Effector memory CD8-positive, alpha-beta T cell (primary cell): ENCODE data around the gene PRLH.

ENCODE experiments used
- ATAC-seq: fragments of 150-1000 bp; cut with Tn5 transposase; replicated peaks from 2 replicates; pipeline ENCODE4 v1.10.0; 2021; ENCODE audit warnings: mild to moderate bottlenecking, moderate library complexity
- DNase-seq, 3 experiments: peaks; one replicate each; pipeline ENCODE4 v3.0.0; 2021
- H3K27ac Mint-ChIP-seq, 2 donors: one replicate each; pipeline ENCODE4 v1.8.0; 2022; ENCODE audit warnings: mild to moderate bottlenecking in 2 of 2, mixed read lengths in 2 of 2, moderate library complexity in 2 of 2
- H3K27me3 Mint-ChIP-seq, 2 donors: one replicate each; pipeline ENCODE4 v1.8.0; 2022; ENCODE audit warnings: mixed read lengths in 2 of 2
- H3K36me3 Mint-ChIP-seq: one replicate; pipeline ENCODE4 v1.8.0; 2022; ENCODE audit warnings: mild to moderate bottlenecking, moderate library complexity, mixed read lengths; ENCODE audit not compliant: insufficient read depth
- H3K4me1 Mint-ChIP-seq, 2 donors: one replicate each; pipeline ENCODE4 v1.8.0; 2022; ENCODE audit warnings: low read depth in 2 of 2, mixed read lengths in 2 of 2
- H3K4me3 Mint-ChIP-seq, 2 donors: one replicate each; pipeline ENCODE4 v1.8.0; 2022; ENCODE audit warnings: mild to moderate bottlenecking in 2 of 2, mixed read lengths in 2 of 2, moderate library complexity in 2 of 2
- H3K9me3 Mint-ChIP-seq, 2 donors: one replicate each; pipeline ENCODE4 v1.8.0; 2022; ENCODE audit warnings: mixed read lengths in 2 of 2

The PRLH gene

DNA sequence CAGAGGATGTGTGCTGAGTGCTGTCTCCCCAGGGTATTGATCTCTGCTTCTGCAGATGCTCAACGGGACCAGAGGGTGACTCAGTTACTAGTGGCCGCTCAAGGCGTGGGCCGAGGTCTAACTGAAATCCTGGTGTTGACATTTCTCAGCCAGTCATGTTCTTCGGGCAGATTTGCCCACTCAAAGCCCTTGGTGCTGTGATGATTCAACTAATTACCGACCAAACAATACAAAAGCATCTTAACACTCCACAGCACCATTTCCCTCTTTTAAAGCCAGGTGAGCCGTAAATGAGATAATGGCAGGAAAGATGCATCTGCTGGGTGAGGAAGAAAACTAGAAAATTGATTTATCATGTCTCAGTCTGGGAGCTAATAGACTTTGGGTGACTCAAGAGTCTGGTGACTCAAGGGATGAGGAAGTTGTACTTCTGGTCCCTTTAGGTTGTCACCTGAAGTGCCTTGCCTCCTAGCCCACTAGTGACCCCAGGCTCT, 32.7 kb upstream of the PRLH start:
- Mint-ChIP-seq H3K9me3 (no peaks in the 10 kb centered on the region), H3K36me3 (no peaks in the 10 kb centered on the region), H3K27ac (no peak overlapping the region), H3K4me1 (no peaks in the 10 kb centered on the region), H3K27me3 (peaks cover 27 to 46% of the 10 kb centered on the region in 2 donors), H3K4me3 (no peak overlapping the region)
- DNase-seq (no peak), ATAC-seq (no peak)

- H3K27me3 Mint-ChIP-seq = peaks cover 34 to 53% of the 10 kb centered on the region in 2 donors
- H3K9me3 Mint-ChIP-seq = no peaks in the 10 kb centered on the region
- no peak overlapping the region for H3K27ac Mint-ChIP-seq
- H3K4me3 Mint-ChIP-seq = no peak overlapping the region
- no peak for DNase-seq
- H3K4me1 Mint-ChIP-seq = no peaks in the 10 kb centered on the region
- no peak for ATAC-seq
- H3K36me3 Mint-ChIP-seq = no peaks in the 10 kb centered on the region
Observed at GRCh38 chr2:237534380-237534779, 32.0 kb upstream of the PRLH start.

DNA sequence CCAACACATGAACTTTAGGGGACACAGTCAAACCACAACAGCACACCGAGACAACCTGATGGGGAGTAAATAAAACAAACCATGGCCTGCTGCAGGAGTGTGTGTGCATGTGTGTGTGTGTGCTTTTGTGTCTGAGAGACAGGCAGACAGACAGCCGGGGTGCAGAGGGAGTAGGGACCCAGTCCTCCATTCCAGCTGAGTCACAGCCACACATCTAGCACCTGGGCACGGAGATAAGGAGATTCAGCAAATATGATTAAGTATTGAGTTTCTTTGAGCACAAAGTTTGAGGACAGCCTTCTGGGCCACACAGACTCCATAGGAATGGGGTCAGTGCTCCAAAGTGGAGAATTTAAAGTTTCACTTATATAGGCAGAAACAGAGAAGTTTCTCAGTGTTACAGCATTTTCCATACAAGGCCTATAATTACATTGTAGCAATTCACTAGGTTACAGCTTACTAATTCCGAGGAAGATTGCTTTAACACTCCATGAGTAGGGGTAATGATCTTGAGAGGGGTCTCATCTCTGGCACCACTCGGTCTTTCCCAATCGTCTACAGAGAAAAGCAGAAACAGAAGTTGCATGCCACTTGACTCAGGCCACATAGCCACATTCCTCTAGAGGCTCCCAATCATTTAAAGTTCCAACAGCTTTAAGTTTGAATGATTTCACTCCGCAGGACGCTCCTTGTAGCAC, 30.8 kb upstream of the PRLH start:
- Mint-ChIP-seq H3K4me3 (no peak overlapping the region), H3K4me1 (no peaks in the 10 kb centered on the region), H3K9me3 (no peaks in the 10 kb centered on the region), H3K36me3 (no peaks in the 10 kb centered on the region), H3K27me3 (peaks cover 39 to 65% of the 10 kb centered on the region in 2 donors), H3K27ac (no peak overlapping the region)
- no peak for ATAC-seq
- DNase-seq = no peak

- DNase-seq = no peak
- H3K4me1 Mint-ChIP-seq = no peaks in the 10 kb centered on the region
- no peaks in the 10 kb centered on the region for H3K36me3 Mint-ChIP-seq
- no peaks in the 10 kb centered on the region for H3K9me3 Mint-ChIP-seq
- no peak overlapping the region for H3K27ac Mint-ChIP-seq
- peaks cover 39 to 70% of the 10 kb centered on the region in 2 donors for H3K27me3 Mint-ChIP-seq
- ATAC-seq = no peak
- H3K4me3 Mint-ChIP-seq = no peak overlapping the region
Observed at GRCh38 chr2:237536083-237536415, 30.3 kb upstream of the PRLH start.

DNA sequence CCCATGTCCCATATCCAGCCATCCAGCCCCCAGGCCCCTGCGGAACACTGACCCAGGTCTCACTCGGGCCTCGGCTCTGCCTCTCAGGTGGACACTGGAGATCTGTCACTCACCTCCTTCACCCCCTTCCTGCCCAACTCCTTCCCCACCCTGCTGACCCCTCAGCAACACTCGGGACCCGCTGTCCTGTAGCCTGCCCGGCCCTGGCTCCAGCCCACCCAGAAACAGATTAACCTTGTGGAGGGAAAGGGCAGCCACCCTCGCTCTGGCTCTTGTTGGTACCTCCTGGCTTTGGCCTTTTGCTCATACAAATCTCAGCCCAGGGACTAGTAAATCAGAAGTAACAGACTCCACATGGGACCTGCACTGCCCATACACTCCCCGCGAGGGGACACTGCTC, 29.8 kb upstream of the PRLH start:
- no peak overlapping the region for H3K4me3 Mint-ChIP-seq
- no peaks in the 10 kb centered on the region for H3K9me3 Mint-ChIP-seq
- H3K27ac Mint-ChIP-seq = no peak overlapping the region
- ATAC-seq (no peak), DNase-seq (no peak)
- H3K36me3 Mint-ChIP-seq = no peaks in the 10 kb centered on the region
- H3K27me3 Mint-ChIP-seq = peaks cover 44 to 75% of the 10 kb centered on the region in 2 donors
- no peaks in the 10 kb centered on the region for H3K4me1 Mint-ChIP-seq

DNA sequence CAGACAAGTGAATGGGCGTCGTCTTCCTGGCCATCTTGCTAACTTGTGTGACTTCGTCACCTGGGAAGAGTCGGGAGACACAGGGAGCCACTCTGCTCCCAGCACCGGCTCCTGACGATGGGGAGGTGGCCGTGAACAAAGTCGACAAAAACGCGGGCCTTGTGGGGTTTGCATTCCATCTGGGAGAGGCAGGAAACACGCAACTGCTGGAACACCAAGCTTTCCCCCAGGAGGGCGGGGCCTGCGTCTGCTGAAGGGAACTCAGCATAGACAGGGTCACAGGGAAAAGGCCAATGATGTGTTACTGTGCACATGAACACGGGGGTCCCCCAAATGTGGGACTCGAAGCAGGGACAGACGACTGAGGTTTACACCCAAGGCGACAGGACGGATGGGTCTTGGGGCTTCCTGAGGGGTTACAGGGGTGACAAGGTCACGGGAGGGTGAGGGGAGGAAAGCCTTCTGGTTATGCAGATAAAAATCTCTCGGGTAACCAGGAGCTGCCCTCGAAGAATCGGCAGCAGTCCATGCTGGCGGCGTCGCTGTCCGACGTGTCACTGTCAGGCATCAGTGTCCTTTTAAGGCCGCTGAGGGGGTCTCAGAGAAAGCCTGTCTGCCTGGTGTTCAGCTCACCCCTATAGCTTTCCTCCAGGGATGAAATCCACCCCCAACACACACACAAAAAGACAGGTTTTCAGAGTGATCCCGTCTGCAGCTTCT, 28.2 kb upstream of the PRLH start:
- Mint-ChIP-seq H3K36me3 (no peaks in the 10 kb centered on the region), H3K27me3 (peaks cover 47 to 82% of the 10 kb centered on the region in 2 donors), H3K4me3 (no peak overlapping the region), H3K27ac (no peak overlapping the region), H3K9me3 (no peaks in the 10 kb centered on the region), H3K4me1 (no peaks in the 10 kb centered on the region)
- no peak for ATAC-seq
- no peak for DNase-seq

GRCh38 chr2:237538901-237539300, 27.5 kb upstream of the PRLH start:
- H3K4me3 Mint-ChIP-seq = no peak overlapping the region
- peaks cover 47 to 82% of the 10 kb centered on the region in 2 donors for H3K27me3 Mint-ChIP-seq
- no peaks in the 10 kb centered on the region for H3K4me1 Mint-ChIP-seq
- no peak for DNase-seq
- H3K27ac Mint-ChIP-seq = no peak overlapping the region
- ATAC-seq = no peak
- no peaks in the 10 kb centered on the region for H3K36me3 Mint-ChIP-seq
- no peaks in the 10 kb centered on the region for H3K9me3 Mint-ChIP-seq

- Mint-ChIP-seq H3K4me3 (no peak overlapping the region), H3K27me3 (peaks cover 41 to 76% of the 10 kb centered on the region in 2 donors), H3K36me3 (no peaks in the 10 kb centered on the region), H3K4me1 (no peaks in the 10 kb centered on the region), H3K9me3 (no peaks in the 10 kb centered on the region), H3K27ac (no peak overlapping the region)
- DNase-seq (no peak), ATAC-seq (no peak)
Observed at GRCh38 chr2:237539681-237540080, 26.7 kb upstream of the PRLH start.

DNA sequence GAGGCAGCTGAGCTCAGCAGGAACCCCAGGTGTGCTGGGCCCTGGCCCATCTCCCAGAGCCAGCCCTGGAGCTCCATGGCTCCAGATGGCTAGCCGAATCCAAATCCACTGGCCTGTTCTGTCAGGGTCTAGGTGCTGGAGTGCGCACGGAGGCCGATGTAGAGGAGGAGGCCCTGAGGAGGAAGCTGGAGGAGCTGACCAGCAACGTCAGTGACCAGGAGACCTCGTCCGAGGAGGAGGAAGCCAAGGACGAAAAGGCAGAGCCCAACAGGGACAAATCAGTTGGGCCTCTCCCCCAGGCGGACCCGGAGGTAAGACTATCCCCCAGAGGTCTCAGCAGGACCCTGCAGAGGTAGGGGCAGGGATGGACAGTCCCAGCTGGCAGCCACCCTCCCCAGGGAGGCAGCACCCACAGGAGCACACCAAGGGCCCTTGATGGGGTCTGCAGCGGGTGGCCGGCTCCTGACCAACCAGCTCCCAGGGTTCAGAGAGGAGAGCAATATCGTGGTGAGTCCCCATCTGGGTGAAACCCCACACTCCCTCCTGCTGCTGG, 26.1 kb upstream of the PRLH start:
- H3K4me1 Mint-ChIP-seq = no peaks in the 10 kb centered on the region
- no peak overlapping the region for H3K4me3 Mint-ChIP-seq
- no peaks in the 10 kb centered on the region for H3K9me3 Mint-ChIP-seq
- H3K36me3 Mint-ChIP-seq = no peaks in the 10 kb centered on the region
- no peak overlapping the region for H3K27ac Mint-ChIP-seq
- peaks cover 40 to 69% of the 10 kb centered on the region in 2 donors for H3K27me3 Mint-ChIP-seq
- ATAC-seq (no peak), DNase-seq (no peak)

- Mint-ChIP-seq H3K9me3 (no peaks in the 10 kb centered on the region), H3K27ac (no peak overlapping the region), H3K27me3 (peaks cover 40 to 64% of the 10 kb centered on the region in 2 donors), H3K4me1 (no peaks in the 10 kb centered on the region), H3K36me3 (no peaks in the 10 kb centered on the region), H3K4me3 (no peak overlapping the region)
- ATAC-seq (no peak), DNase-seq (no peak)
Observed at GRCh38 chr2:237540823-237541222, 25.6 kb upstream of the PRLH start.

DNA sequence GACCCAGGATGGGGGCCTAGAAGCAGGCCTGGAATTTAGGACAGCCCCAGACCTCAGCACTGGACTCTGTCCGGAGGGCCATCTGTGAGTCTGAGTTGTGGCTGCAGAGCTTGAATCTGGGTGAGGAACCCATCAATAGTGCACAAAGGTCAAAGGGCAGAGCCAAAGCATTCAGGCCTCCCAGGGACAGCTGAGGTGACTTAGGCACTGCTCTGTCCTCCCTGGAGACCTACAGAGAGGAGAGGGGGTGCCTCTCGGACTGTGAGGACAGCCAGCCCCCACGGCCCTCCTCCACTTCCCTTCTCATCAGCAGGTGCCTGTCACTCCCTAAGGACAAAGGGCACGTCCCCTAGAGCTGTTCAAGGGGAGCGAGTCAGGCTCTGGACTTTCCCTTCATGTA, 25.1 kb upstream of the PRLH start:
- DNase-seq (no peak), ATAC-seq (no peak)
- H3K27me3 Mint-ChIP-seq = peaks cover 40 to 60% of the 10 kb centered on the region in 2 donors
- H3K27ac Mint-ChIP-seq = no peak overlapping the region
- no peaks in the 10 kb centered on the region for H3K36me3 Mint-ChIP-seq
- no peak overlapping the region for H3K4me3 Mint-ChIP-seq
- H3K9me3 Mint-ChIP-seq = no peaks in the 10 kb centered on the region
- H3K4me1 Mint-ChIP-seq = no peaks in the 10 kb centered on the region

DNA sequence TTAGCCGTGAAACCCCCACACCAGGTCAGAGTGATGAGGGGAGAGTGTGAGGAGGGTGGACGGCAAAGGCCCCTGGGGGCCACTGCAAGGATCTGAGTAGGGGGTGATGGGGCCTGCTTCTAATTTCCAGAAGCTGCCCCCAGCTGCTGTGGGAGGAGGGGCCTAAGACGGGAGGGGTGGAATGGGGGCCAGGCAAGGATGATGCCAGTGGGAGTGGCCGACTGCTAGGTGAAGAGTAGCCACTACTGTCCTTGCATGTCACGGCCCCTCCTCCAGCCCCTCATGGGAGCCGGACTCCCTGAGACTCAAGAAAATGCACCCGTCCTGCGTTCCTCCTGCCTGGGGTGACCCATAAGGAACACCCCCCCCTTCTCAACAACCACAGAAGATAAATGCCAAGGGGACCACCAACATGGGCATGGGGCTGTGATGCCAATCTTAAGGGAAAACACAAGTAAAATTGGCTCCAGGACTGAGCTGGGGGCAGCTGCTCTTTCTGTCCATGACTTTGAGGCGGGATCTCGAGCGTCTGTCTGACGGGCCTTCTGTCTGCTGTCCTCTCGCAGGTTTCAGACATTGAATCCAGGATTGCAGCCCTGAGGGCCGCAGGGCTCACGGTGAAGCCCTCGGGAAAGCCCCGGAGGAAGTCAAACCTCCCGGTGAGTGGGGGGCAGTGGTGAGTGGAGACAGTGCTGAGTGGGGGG, 24.2 kb upstream of the PRLH start:
- no peaks in the 10 kb centered on the region for H3K9me3 Mint-ChIP-seq
- no peak overlapping the region for H3K27ac Mint-ChIP-seq
- no peak for DNase-seq
- H3K27me3 Mint-ChIP-seq = peaks cover 35 to 60% of the 10 kb centered on the region in 2 donors
- no peak overlapping the region for H3K4me3 Mint-ChIP-seq
- no peaks in the 10 kb centered on the region for H3K36me3 Mint-ChIP-seq
- H3K4me1 Mint-ChIP-seq = no peaks in the 10 kb centered on the region
- ATAC-seq = no peak

DNA sequence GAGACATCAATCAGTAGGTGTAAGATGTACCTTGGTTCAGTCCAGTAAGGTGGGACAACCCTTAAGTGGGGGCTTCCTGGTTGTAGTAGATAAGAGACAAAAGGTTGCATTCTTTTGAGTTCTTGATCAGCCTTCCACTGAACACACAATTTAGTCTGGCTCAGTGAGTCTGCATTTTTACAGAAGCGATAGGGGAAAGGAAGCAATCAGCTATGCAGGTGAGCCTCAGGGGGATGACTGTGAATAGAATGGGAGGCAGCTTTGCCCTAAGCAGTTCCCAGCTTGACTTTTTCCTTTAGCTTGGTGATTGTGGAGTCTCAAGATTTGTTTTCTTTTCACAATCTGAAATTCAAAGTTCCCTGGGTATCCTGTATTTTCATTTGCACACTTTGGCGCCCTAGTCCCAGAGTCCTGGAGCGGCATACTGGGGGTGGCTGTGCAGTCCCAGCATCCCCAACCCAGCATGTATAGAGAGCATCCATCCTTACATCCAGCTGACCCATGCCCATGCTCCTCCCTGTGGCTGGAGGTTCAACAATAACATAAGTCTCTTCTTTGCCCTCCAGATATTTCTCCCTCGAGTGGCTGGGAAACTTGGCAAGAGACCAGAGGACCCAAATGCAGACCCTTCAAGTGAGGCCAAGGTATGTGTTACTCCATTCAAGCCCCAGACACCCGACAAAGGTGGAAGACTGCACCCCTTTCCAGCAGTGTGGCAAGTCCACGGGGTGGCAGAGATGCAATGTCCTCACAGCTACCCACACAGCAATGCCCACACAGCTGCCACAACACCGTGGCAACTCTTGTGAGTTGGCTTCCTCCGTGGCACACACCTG, 20.1 kb upstream of the PRLH start:
- Mint-ChIP-seq H3K4me1 (no peaks in the 10 kb centered on the region), H3K36me3 (no peaks in the 10 kb centered on the region), H3K4me3 (no peak overlapping the region), H3K27ac (no peak overlapping the region), H3K9me3 (no peaks in the 10 kb centered on the region), H3K27me3 (peaks cover 7 to 49% of the 10 kb centered on the region in 2 donors)
- ATAC-seq (no peak), DNase-seq (no peak)
